Measurements from ENCODE around the gene FGF6. TPM values are rescaled to one million over a fixed set of nuclear protein-coding genes. Genes with fewer than 3 reads are reported as not detected.
"Not testable (repeated sequence)": the region's sequence is repeated elsewhere in the genome, so short reads cannot be mapped to it uniquely, and the experiment has no call there.

The FGF6 gene
- total RNA-seq, 1 donor from 2014 or later: not detected

GRCh38 chr12:4420138-4420670 is 25.4 kb downstream of the FGF6 start:
- no peak for DNase-seq (ENCODE audit: low read depth in 2 of 2)

GRCh38 chr12:4418913-4419312 is 26.7 kb downstream of the FGF6 start:
- DNase-seq (ENCODE audit: low read depth in 2 of 2): no peak

GRCh38 chr12:4417936-4418335 is 27.7 kb downstream of the FGF6 start:
- DNase-seq (ENCODE audit: low read depth in 2 of 2): no peak

- no peak for DNase-seq (ENCODE audit: low read depth in 2 of 2)
Measured at GRCh38 chr12:4417455-4417854, 28.2 kb downstream of the FGF6 start.

GRCh38 chr12:4416276-4416675 is 29.3 kb downstream of the FGF6 start:
- no peak for DNase-seq (ENCODE audit: low read depth in 2 of 2)

GRCh38 chr12:4412465-4412864 is 33.1 kb downstream of the FGF6 start:
- DNase-seq (ENCODE audit: low read depth in 2 of 2): no peak

GRCh38 chr12:4412056-4412455 is 33.6 kb downstream of the FGF6 start:
- no peak for DNase-seq (ENCODE audit: low read depth in 2 of 2)

- no peak for DNase-seq (ENCODE audit: low read depth in 2 of 2)
Measured at GRCh38 chr12:4407136-4407535, 38.5 kb downstream of the FGF6 start.

- not testable (repeated sequence) for DNase-seq (ENCODE audit: low read depth in 2 of 2)
Measured at GRCh38 chr12:4404877-4405637, 40.6 kb downstream of the FGF6 start.

GRCh38 chr12:4402996-4403395 is 42.6 kb downstream of the FGF6 start:
- no peak for DNase-seq (ENCODE audit: low read depth in 2 of 2)

GRCh38 chr12:4401117-4401516 is 44.5 kb downstream of the FGF6 start:
- no peak for DNase-seq (ENCODE audit: low read depth in 2 of 2)

- DNase-seq (ENCODE audit: low read depth in 2 of 2): no peak
Measured at GRCh38 chr12:4395818-4396217, 49.8 kb downstream of the FGF6 start.

- no peak for DNase-seq (ENCODE audit: low read depth in 2 of 2)
Measured at GRCh38 chr12:4393211-4393610, 52.4 kb downstream of the FGF6 start.

GRCh38 chr12:4392223-4392742 is 53.3 kb downstream of the FGF6 start:
- DNase-seq (ENCODE audit: low read depth in 2 of 2): peak; percentile 57

GRCh38 chr12:4388662-4389061 is 57.0 kb downstream of the FGF6 start:
- no peak for DNase-seq (ENCODE audit: low read depth in 2 of 2)

GRCh38 chr12:4388032-4388431 is 57.6 kb downstream of the FGF6 start:
- DNase-seq (ENCODE audit: low read depth in 2 of 2): no peak

- no peak for DNase-seq (ENCODE audit: low read depth in 2 of 2)
Measured at GRCh38 chr12:4387607-4388006, 58.0 kb downstream of the FGF6 start.

GRCh38 chr12:4386801-4387200 is 58.8 kb downstream of the FGF6 start:
- no peak for DNase-seq (ENCODE audit: low read depth in 2 of 2)

Other genes starting within 250 kb of the FGF6 start
- gene CCND2, start 172.1 kb downstream of the FGF6 start, total RNA-seq: 90.6 and 187 TPM in 2 replicates
- gene TIGAR, start 124.6 kb downstream of the FGF6 start, total RNA-seq: 9.6 and 14.0 TPM in 2 replicates
- gene FGF23, start 66.1 kb downstream of the FGF6 start, total RNA-seq: under 0.01 TPM in 1 of 2 replicates, not detected in the other
- gene RAD51AP1, start 93.1 kb upstream of the FGF6 start, total RNA-seq: 6.3 and 14.1 TPM in 2 replicates
- 23.6 and 46.8 TPM in 2 replicates for gene DYRK4, start 116.4 kb upstream of the FGF6 start, total RNA-seq
- 0.64 and 1.5 TPM in 2 replicates for gene AKAP3, start 203.2 kb upstream of the FGF6 start, total RNA-seq
- 57.9 and 68.4 TPM in 2 replicates for gene NDUFA9, start 203.3 kb upstream of the FGF6 start, total RNA-seq